NB4 (cell line): ENCODE results near the gene KATNAL2.

Source experiments
- MYC ChIP-seq: IDR thresholded peaks from 2 replicates; pipeline ENCODE4 v1.6.1; 2011; ENCODE audit warnings: low read depth, low read length
- TF ChIP-seq, protein P1 (sequence below): IDR thresholded peaks from one replicate; pipeline ENCODE4 v1.5.1; 2012; ENCODE audit warnings: low read depth, low read length

DNA sequence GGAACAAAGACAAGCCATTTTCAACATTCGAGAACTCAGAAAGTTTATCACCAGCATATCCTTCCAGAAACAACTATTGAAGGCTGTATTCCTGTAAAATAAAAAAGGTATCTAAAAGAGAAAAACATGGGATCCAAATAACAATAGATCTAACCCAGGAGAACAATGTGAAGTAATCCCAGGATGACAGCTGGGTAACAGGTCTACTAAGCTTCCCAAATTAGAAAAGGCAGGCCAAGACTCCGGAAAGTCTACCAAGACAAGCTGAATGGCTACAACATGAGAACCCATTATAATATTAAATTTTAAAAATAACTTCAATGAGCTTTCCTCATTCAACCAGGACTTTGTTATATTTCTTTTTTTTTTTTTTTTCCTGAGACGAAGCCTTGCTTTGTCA is 6.5 kb upstream of the KATNAL2 start:
- TF ChIP-seq, protein P1, sequence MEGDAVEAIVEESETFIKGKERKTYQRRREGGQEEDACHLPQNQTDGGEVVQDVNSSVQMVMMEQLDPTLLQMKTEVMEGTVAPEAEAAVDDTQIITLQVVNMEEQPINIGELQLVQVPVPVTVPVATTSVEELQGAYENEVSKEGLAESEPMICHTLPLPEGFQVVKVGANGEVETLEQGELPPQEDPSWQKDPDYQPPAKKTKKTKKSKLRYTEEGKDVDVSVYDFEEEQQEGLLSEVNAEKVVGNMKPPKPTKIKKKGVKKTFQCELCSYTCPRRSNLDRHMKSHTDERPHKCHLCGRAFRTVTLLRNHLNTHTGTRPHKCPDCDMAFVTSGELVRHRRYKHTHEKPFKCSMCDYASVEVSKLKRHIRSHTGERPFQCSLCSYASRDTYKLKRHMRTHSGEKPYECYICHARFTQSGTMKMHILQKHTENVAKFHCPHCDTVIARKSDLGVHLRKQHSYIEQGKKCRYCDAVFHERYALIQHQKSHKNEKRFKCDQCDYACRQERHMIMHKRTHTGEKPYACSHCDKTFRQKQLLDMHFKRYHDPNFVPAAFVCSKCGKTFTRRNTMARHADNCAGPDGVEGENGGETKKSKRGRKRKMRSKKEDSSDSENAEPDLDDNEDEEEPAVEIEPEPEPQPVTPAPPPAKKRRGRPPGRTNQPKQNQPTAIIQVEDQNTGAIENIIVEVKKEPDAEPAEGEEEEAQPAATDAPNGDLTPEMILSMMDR: no peak
- no peak for TF ChIP-seq MYC
